HepG2 (cell line): ENCODE data around the gene VKORC1. TPM values are rescaled to one million over a fixed set of nuclear protein-coding genes. Genes with fewer than 3 reads are reported as not detected.
A peak's percentile ranks its signal among the peaks of the same experiment; 100 is the strongest.

Experiments used
- BCLAF1 ChIP-seq: fragments of 450-650 bp; IDR thresholded peaks from 2 replicates; pipeline ENCODE4 v1.6.1; 2017; ENCODE audit warnings: mild to moderate bottlenecking
- CREB1 ChIP-seq, 2 experiments: fragments of 450-650 bp in 1 of 2; IDR thresholded peaks; 2 replicates each; pipeline ENCODE4 v1.6.1; 2016 to 2017; ENCODE audit warnings: control low read depth in 1 of 2, mild to moderate bottlenecking in 1 of 2, missing compliant biosample characterization in 1 of 2, missing genetic modification characterization in 1 of 2
- FOXA3 ChIP-seq: IDR thresholded peaks from 2 replicates; pipeline ENCODE4 v1.6.1; 2016; ENCODE audit warnings: missing genetic modification reagents, missing compliant biosample characterization
- HMG20B ChIP-seq: conservative IDR thresholded peaks from 2 replicates; pipeline ENCODE4 v1.6.1; 2016; ENCODE audit warnings: missing genetic modification reagents, missing compliant biosample characterization
- HOMEZ ChIP-seq: IDR thresholded peaks from 2 replicates; pipeline ENCODE4 v1.6.1; 2016; ENCODE audit warnings: low read depth
- MBD4 ChIP-seq: IDR thresholded peaks from 2 replicates; pipeline ENCODE4 v1.6.1; 2012; ENCODE audit warnings: low read length, inconsistent platforms, borderline replicate concordance
- RARA ChIP-seq: IDR thresholded peaks from 2 replicates; pipeline ENCODE4 v1.6.1; 2016; ENCODE audit warnings: missing genetic modification reagents, missing compliant biosample characterization
- SAFB2 ChIP-seq: sonication (generic); formaldehyde crosslinking; IDR thresholded peaks from 2 replicates; pipeline ENCODE4 v1.5.1; 2020; ENCODE audit warnings: missing genetic modification reagents, low read depth, mild to moderate bottlenecking, borderline replicate concordance
- TRIM24 ChIP-seq: sonication (generic); formaldehyde crosslinking; IDR thresholded peaks from 2 replicates; pipeline ENCODE4 v1.8.0; 2022; ENCODE audit warnings: mild to moderate bottlenecking, missing genetic modification reagents
- YEATS4 ChIP-seq: sonication (generic); formaldehyde crosslinking; IDR thresholded peaks from 2 replicates; pipeline ENCODE4 v1.4.0; 2020; ENCODE audit warnings: missing genetic modification reagents, borderline replicate concordance
- ZHX2 ChIP-seq, 2 experiments: sonication (generic) in 1 of 2; formaldehyde crosslinking in 1 of 2; IDR thresholded peaks; 2 replicates each; pipeline versions ENCODE4 v1.6.1 to v1.9.0; 2014 to 2022; ENCODE audit warnings: antibody characterized with exemption in 1 of 2, borderline replicate concordance in 1 of 2, inconsistent platforms in 1 of 2, low read depth in 1 of 2, missing genetic modification reagents in 1 of 2
- ZNF10 ChIP-seq: sonication (generic); formaldehyde crosslinking; IDR thresholded peaks from 2 replicates; pipeline ENCODE4 v1.4.0; 2020; ENCODE audit warnings: mild to moderate bottlenecking, low read depth, missing genetic modification reagents, borderline replicate concordance
- polyA plus RNA-seq, 8 experiments: library from polyadenylated mRNA; depleted of rRNA in 3 of 8; stranded (reverse) in 7 of 8; unstranded in 1 of 8; fragments of >200 nt; fragmentation: Illumina TruSeq in 4 of 8; extraction: Trizol in 4 of 8; gene quantifications; 2 replicates each; pipeline versions ENCODE4 v1.2.1 to v1.2.3, GENCODE V29; 2011 to 2016; ENCODE audit warnings: low read depth in 4 of 8, missing spikeins in 1 of 8, mixed read lengths in 1 of 8; ENCODE audit not compliant: insufficient read depth in 1 of 8
- total RNA-seq, 5 experiments: library from RNA; depleted of rRNA; stranded (reverse); fragments of >200 nt; fragmentation: Illumina TruSeq; extraction: Trizol; gene quantifications; 2 replicates each; pipeline ENCODE4 v1.2.3, GENCODE V29; 2016; ENCODE audit warnings: low read depth in 1 of 5
- TF ChIP-seq, protein P1 (sequence below): fragments of 450-650 bp; IDR thresholded peaks from 2 replicates; pipeline ENCODE4 v1.6.1; 2017
- TF ChIP-seq, protein P2 (sequence below): sonication (generic); formaldehyde crosslinking; IDR thresholded peaks from 2 replicates; pipeline ENCODE4 v1.5.1; 2020; ENCODE audit warnings: mild to moderate bottlenecking, missing genetic modification reagents, moderate library complexity

Gene VKORC1
- total and polyA plus RNA-seq, 2 of the 13 experiments (the other 11 are each of a cell fraction or from before 2014, with no cell fraction given), result 141 to 615 TPM

DNA sequence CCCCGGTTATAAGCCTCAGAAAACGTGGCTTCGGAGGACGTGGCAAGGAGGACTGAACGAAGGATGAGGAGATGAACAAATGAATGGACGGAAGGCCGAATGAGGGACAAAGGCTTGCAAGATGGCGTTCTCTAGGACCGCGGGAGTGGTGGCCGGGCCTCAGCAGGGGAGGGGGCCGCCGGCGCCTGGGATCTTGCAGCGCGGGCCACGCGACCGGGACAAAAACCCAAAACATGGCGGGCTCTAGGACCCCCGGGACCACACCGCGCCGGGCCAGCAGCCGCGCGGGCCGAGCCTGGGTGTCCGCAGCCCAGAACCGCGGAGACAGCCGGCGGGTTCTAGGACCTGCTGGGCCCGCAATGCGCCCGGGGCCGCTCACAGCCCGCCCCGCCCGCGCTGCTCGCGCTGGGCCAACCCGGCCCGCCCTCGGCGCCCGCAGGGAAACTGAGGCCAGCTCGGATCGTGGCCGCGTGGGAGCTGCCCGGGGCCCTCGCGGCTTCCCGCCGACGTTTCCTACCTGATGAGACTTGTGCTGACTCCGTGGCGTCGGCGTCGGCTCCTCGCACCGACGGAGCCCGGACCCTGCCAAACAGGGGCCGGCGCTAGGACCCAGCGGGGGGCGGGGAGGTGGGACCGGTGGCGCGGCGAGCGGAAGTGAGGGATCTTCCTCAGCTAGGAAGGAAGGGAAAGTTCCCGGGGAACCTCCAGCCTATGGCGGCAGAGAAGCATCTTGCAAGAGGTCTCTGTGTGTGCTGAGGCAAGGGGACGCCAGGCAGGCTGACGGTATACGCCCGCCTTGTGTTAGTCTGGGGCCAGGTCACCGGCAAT is 21.2 kb downstream of the VKORC1 start (continued):
- TF ChIP-seq, protein P1, sequence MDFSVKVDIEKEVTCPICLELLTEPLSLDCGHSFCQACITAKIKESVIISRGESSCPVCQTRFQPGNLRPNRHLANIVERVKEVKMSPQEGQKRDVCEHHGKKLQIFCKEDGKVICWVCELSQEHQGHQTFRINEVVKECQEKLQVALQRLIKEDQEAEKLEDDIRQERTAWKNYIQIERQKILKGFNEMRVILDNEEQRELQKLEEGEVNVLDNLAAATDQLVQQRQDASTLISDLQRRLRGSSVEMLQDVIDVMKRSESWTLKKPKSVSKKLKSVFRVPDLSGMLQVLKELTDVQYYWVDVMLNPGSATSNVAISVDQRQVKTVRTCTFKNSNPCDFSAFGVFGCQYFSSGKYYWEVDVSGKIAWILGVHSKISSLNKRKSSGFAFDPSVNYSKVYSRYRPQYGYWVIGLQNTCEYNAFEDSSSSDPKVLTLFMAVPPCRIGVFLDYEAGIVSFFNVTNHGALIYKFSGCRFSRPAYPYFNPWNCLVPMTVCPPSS, result no peak
- TF ChIP-seq SAFB2, result peak; percentile 64; the same call in 1 of the 2 replicates
- TF ChIP-seq, protein P2, sequence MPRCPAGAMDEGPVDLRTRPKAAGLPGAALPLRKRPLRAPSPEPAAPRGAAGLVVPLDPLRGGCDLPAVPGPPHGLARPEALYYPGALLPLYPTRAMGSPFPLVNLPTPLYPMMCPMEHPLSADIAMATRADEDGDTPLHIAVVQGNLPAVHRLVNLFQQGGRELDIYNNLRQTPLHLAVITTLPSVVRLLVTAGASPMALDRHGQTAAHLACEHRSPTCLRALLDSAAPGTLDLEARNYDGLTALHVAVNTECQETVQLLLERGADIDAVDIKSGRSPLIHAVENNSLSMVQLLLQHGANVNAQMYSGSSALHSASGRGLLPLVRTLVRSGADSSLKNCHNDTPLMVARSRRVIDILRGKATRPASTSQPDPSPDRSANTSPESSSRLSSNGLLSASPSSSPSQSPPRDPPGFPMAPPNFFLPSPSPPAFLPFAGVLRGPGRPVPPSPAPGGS (CRISPR knock-in tag), result peak; percentile 52; the same call in 1 of the 2 replicates
- peak; percentile 60; the same call in 1 of the 2 replicates for TF ChIP-seq ZHX2 (IDR thresholded peaks at IDR 0.05; ENCODE audit: low read depth)
- TF ChIP-seq ZHX2 (CRISPR knock-in tag; IDR thresholded peaks at IDR 0.05; ENCODE audit: borderline replicate concordance), result peak; percentile 80
- no peak for TF ChIP-seq HOMEZ (CRISPR knock-in tag)
- TF ChIP-seq HMG20B, result no peak
- TF ChIP-seq BCLAF1, result no peak
- no peak for TF ChIP-seq CREB1 (IDR thresholded peaks at IDR 0.05)
- TF ChIP-seq CREB1 (CRISPR knock-in tag; IDR thresholded peaks at IDR 0.05), result no peak
- peak; percentile 34; the same call in 1 of the 2 replicates for TF ChIP-seq FOXA3 (CRISPR knock-in tag)
- TF ChIP-seq YEATS4, result peak; percentile 79; the same call in 1 of the 2 replicates
- TF ChIP-seq RARA (CRISPR knock-in tag), result peak; percentile 38
- TF ChIP-seq TRIM24 (CRISPR knock-in tag), result no peak
- TF ChIP-seq ZNF10, result no peak
- TF ChIP-seq MBD4, result no peak
